Transverse colon (tissue), 4 donors: ENCODE results near the gene JMJD1C. TPM values are rescaled to one million over a fixed set of nuclear protein-coding genes. Genes with fewer than 3 reads are reported as not detected.
"Not testable (repeated sequence)": the region's sequence is repeated elsewhere in the genome, so short reads cannot be mapped to it uniquely, and the experiment has no call there.

Source experiments
- DNase-seq: peaks from one replicate; pipeline ENCODE4 v3.0.0-alpha.2; 2019
- H3K27ac ChIP-seq, 4 donors: fragments of 200-600 bp; sonication (generic); 2 replicates each; pipeline ENCODE4 v1.5.1; 2016 to 2018; ENCODE audit warnings: inconsistent platforms in 4 of 4
- H3K27me3 ChIP-seq: fragments of 200-600 bp; sonication (generic); 2 replicates; pipeline ENCODE4 v1.5.1; 2017; ENCODE audit warnings: inconsistent platforms
- H3K36me3 ChIP-seq, 4 donors: fragments of 200-600 bp; sonication (generic); 2 replicates each; pipeline ENCODE4 v1.5.1; 2017 to 2019; ENCODE audit warnings: inconsistent platforms in 4 of 4
- H3K4me1 ChIP-seq, 4 donors: fragments of 200-600 bp; sonication (generic); 2 replicates each; pipeline ENCODE4 v1.5.1; 2017 to 2020; ENCODE audit warnings: inconsistent platforms in 4 of 4
- H3K4me3 ChIP-seq, 4 donors: fragments of 200-600 bp; sonication (generic); 1 replicate in 1 of 4; 2 replicates in 3 of 4; pipeline versions ENCODE4 v1.5.1 to v1.6.1; 2017 to 2019; ENCODE audit warnings: inconsistent platforms in 4 of 4
- H3K9me3 ChIP-seq, 2 donors: fragments of 200-600 bp; sonication (generic); 2 replicates each; pipeline ENCODE4 v1.5.1; 2017 to 2019; ENCODE audit warnings: inconsistent platforms in 2 of 2
- CTCF ChIP-seq, 5 experiments: fragments of 200-600 bp in 3 of 5; fragments of 450-650 bp in 2 of 5; sonication (generic) in 3 of 5; IDR thresholded peaks; 1 replicate in 2 of 5; 2 replicates in 3 of 5; pipeline ENCODE4 v1.5.1; 2016 to 2017; ENCODE audit warnings: antibody characterized with exemption in 5 of 5, inconsistent platforms in 3 of 5, mild to moderate bottlenecking in 2 of 5, moderate library complexity in 1 of 5
- EP300 ChIP-seq: sonication (generic); formaldehyde crosslinking; IDR thresholded peaks from one replicate; pipeline ENCODE4 v1.6.1; 2017; ENCODE audit warnings: antibody characterized with exemption, low read depth
- POLR2A ChIP-seq: fragments of 450-650 bp; IDR thresholded peaks from one replicate; pipeline ENCODE4 v1.6.1; 2016; ENCODE audit warnings: antibody characterized with exemption, mild to moderate bottlenecking, moderate library complexity
- POLR2AphosphoS5 ChIP-seq, 3 donors: sonication (generic); formaldehyde crosslinking; IDR thresholded peaks; one replicate each; pipeline ENCODE4 v1.6.1; 2016; ENCODE audit warnings: antibody characterized with exemption in 3 of 3
- WGBS, 2 donors: methylation state at CpG; one replicate each; pipeline ENCODE4 v1.1.5; 2018; ENCODE audit warnings: low coverage in 1 of 2; 5-methylcytosine and 5-hydroxymethylcytosine counted together
- in situ Hi-C, 4 donors: fragments of 200-750 bp; cut with MboI; loops; one replicate each; pipeline versions ENCODE4 v1.15.0 to v1.15.1; 2017; ENCODE audit warnings: low sequenced_read_pairs in 3 of 4, low pct_ligation_motif_present in 1 of 4, low pct_unique_long_range_greater_than_20kb in 1 of 4
- intact Hi-C: fragments of 100-400 bp; cut with DNase I; formaldehyde crosslinking; loops from one replicate; pipeline ENCODE4 v1.15.1; 2023; ENCODE audit warnings: low total_unique reads
- total RNA-seq, 4 donors: library from RNA; depleted of rRNA; stranded (reverse); fragments of >200 nt; gene quantifications; one replicate each; pipeline ENCODE4 v1.1.0, GENCODE V29; 2016

Gene JMJD1C
- total RNA-seq, 4 donors from 2014 or later: 56.7 to 128 (median 78.9) TPM

GRCh38 chr10:63385254-63385653, 80.5 kb downstream of the JMJD1C start:
- Histone ChIP-seq H3K9me3 (no peaks in the 10 kb centered on the region), H3K4me3 (no peak overlapping the region), H3K4me1 (peaks cover 0 to 12% (median 5%) of the 10 kb centered on the region in 4 donors), H3K27me3 (no peaks in the 10 kb centered on the region), H3K27ac (no peak overlapping the region), H3K36me3 (no peaks in the 10 kb centered on the region)
- 88 to 95% methylated on average over 4 to 5 of the region's 5 CpGs for WGBS, 2 donors
- in situ Hi-C loops: no loop called here
- no peak for TF ChIP-seq EP300
- intact Hi-C loops: no loop called here
- DNase-seq: no peak

- peaks cover 0 to 12% (median 5%) of the 10 kb centered on the region in 4 donors for H3K4me1 ChIP-seq
- TF ChIP-seq EP300: no peak
- TF ChIP-seq POLR2A: no peak
- TF ChIP-seq CTCF (IDR thresholded peaks at IDR 0.05): no peak
- no peak for TF ChIP-seq POLR2AphosphoS5 (IDR thresholded peaks at IDR 0.05)
- intact Hi-C loops: no loop called here
- H3K36me3 ChIP-seq: no peaks in the 10 kb centered on the region
- in situ Hi-C loops: no loop called here
- H3K9me3 ChIP-seq: no peaks in the 10 kb centered on the region
- H3K27me3 ChIP-seq: no peaks in the 10 kb centered on the region
- no peak overlapping the region for H3K4me3 ChIP-seq
- DNase-seq: no peak
- WGBS, 2 donors: 69 to 83% methylated on average over 2 of the region's 2 CpGs
- no peak overlapping the region for H3K27ac ChIP-seq
Observed at GRCh38 chr10:63384675-63385074, 81.1 kb downstream of the JMJD1C start.

- Histone ChIP-seq H3K36me3 (no peaks in the 10 kb centered on the region), H3K27ac (no peak overlapping the region), H3K4me3 (no peak overlapping the region), H3K4me1 (peaks cover 0 to 12% (median 5%) of the 10 kb centered on the region in 4 donors), H3K27me3 (no peaks in the 10 kb centered on the region), H3K9me3 (no peaks in the 10 kb centered on the region)
- WGBS, 2 donors: 89 to 90% methylated on average over 1 of the region's 1 CpG
- DNase-seq: no peak
- in situ Hi-C loops (no loop called here), intact Hi-C loops (no loop called here)
- no peak for TF ChIP-seq POLR2A
- no peak for TF ChIP-seq EP300
- TF ChIP-seq CTCF (IDR thresholded peaks at IDR 0.05): no peak
- TF ChIP-seq POLR2AphosphoS5 (IDR thresholded peaks at IDR 0.05): no peak
Observed at GRCh38 chr10:63384001-63384400, 81.8 kb downstream of the JMJD1C start.

- Histone ChIP-seq H3K4me3 (no peak overlapping the region), H3K4me1 (peaks cover 0 to 3% (median under 1%) of the 10 kb centered on the region in 4 donors), H3K9me3 (no peaks in the 10 kb centered on the region), H3K27me3 (no peaks in the 10 kb centered on the region), H3K36me3 (no peaks in the 10 kb centered on the region), H3K27ac (no peak overlapping the region)
- 87% methylated on average over 1 of the region's 1 CpG; no CpG with 5 or more reads in 1 of the 2 donors for WGBS, 2 donors
- in situ Hi-C loops: no loop called here
- intact Hi-C loops: no loop called here
- TF ChIP-seq EP300 (no peak), POLR2A (no peak), CTCF (IDR thresholded peaks at IDR 0.05) (no peak), POLR2AphosphoS5 (IDR thresholded peaks at IDR 0.05) (no peak)
- DNase-seq: no peak
Observed at GRCh38 chr10:63383141-63383540, 82.6 kb downstream of the JMJD1C start.

GRCh38 chr10:63382066-63382465, 83.7 kb downstream of the JMJD1C start:
- H3K4me1 ChIP-seq: peaks cover 0 to under 1% (median 0%) of the 10 kb centered on the region in 4 donors
- in situ Hi-C loops: no loop called here
- H3K4me3 ChIP-seq: no peak overlapping the region
- no peak for DNase-seq
- TF ChIP-seq EP300 (no peak), POLR2A (no peak), POLR2AphosphoS5 (IDR thresholded peaks at IDR 0.05) (no peak), CTCF (IDR thresholded peaks at IDR 0.05) (no peak)
- H3K36me3 ChIP-seq: no peaks in the 10 kb centered on the region
- H3K27me3 ChIP-seq: no peaks in the 10 kb centered on the region
- intact Hi-C loops: no loop called here
- no peaks in the 10 kb centered on the region for H3K9me3 ChIP-seq
- 93 to 97% methylated on average over 4 of the region's 4 CpGs for WGBS, 2 donors
- no peak overlapping the region for H3K27ac ChIP-seq

- in situ Hi-C loops, H3K27ac ChIP-seq, H3K4me1 ChIP-seq, intact Hi-C loops, DNase-seq, H3K36me3 ChIP-seq, H3K9me3 ChIP-seq, H3K27me3 ChIP-seq, H3K4me3 ChIP-seq: not testable (repeated sequence)
- WGBS, 2 donors: 80 to 82% methylated on average over 4 to 6 of the region's 6 CpGs
Observed at GRCh38 chr10:63377305-63377661, 88.5 kb downstream of the JMJD1C start.
